Body of pancreas (tissue), 4 donors: ENCODE results near the gene ADORA1.

ENCODE experiments used
- POLR2A ChIP-seq, 3 donors: fragments of 450-650 bp; IDR thresholded peaks; one replicate each; pipeline ENCODE4 v1.6.1; 2016; ENCODE audit warnings: antibody characterized with exemption in 3 of 3, mild to moderate bottlenecking in 2 of 3
- TF ChIP-seq, protein P1 (sequence below), 7 experiments: fragments of 450-650 bp in 4 of 7; fragments of 200-600 bp in 3 of 7; sonication (generic) in 3 of 7; IDR thresholded peaks; one replicate each; pipeline ENCODE4 v1.5.1; 2016 to 2019; ENCODE audit warnings: antibody characterized with exemption in 7 of 7

- TF ChIP-seq, protein P1, sequence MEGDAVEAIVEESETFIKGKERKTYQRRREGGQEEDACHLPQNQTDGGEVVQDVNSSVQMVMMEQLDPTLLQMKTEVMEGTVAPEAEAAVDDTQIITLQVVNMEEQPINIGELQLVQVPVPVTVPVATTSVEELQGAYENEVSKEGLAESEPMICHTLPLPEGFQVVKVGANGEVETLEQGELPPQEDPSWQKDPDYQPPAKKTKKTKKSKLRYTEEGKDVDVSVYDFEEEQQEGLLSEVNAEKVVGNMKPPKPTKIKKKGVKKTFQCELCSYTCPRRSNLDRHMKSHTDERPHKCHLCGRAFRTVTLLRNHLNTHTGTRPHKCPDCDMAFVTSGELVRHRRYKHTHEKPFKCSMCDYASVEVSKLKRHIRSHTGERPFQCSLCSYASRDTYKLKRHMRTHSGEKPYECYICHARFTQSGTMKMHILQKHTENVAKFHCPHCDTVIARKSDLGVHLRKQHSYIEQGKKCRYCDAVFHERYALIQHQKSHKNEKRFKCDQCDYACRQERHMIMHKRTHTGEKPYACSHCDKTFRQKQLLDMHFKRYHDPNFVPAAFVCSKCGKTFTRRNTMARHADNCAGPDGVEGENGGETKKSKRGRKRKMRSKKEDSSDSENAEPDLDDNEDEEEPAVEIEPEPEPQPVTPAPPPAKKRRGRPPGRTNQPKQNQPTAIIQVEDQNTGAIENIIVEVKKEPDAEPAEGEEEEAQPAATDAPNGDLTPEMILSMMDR (IDR thresholded peaks at IDR 0.05) = no peak
- no peak for TF ChIP-seq POLR2A (IDR thresholded peaks at IDR 0.05)
Observed at GRCh38 chr1:203151362-203152157, 24.0 kb downstream of the ADORA1 start.
